IMR-90 (cell line): ENCODE data around the gene TGFA. TPM values are rescaled to one million over a fixed set of nuclear protein-coding genes. Genes with fewer than 3 reads are reported as not detected.

Source experiments
- ATAC-seq: fragments of 200-7000 bp; cut with Tn5 transposase; 2 replicates; pipeline ENCODE4 v1.9.1; 2020; ENCODE audit warnings: low read depth, mild to moderate bottlenecking, moderate library complexity
- BruUV-seq: library from RNA; stranded (reverse); fragments of 400-500 nt; replicated peaks from 2 replicates; lab custom pipeline; 2021; lab: Mats Ljungman, UMichigan
- CTCF ChIA-PET: fragments of 300-600 bp; formaldehyde crosslinking; extraction: SDS; loops from one replicate; lab custom pipeline; 2021; ENCODE audit warnings: antibody characterized with exemption; lab: Yijun Ruan, JAX
- POLR2A ChIA-PET: fragments of 300-600 bp; sonication (Branson Sonifier 250); formaldehyde crosslinking; loops from one replicate; lab custom pipeline; 2022; ENCODE audit warnings: antibody characterized with exemption; ENCODE audit not compliant: unreplicated experiment; lab: Charles Lee
- DNase-seq: peaks from one replicate; pipeline ENCODE4 v3.0.0; 2013
- H2AFZ ChIP-seq: replicated peaks from 2 replicates; pipeline ENCODE3; 2013; ENCODE audit warnings: low read length, mild to moderate bottlenecking; ENCODE audit not compliant: poor library complexity
- H2AK5ac ChIP-seq: 2 replicates; pipeline ENCODE4 v1.6.1; 2013; ENCODE audit warnings: low read depth, low read length, inconsistent platforms
- H2AK9ac ChIP-seq: replicated peaks from 2 replicates; pipeline ENCODE3; 2013; ENCODE audit warnings: mild to moderate bottlenecking, low read depth, low read length, moderate library complexity; ENCODE audit not compliant: poor library complexity
- H2BK120ac ChIP-seq: 2 replicates; pipeline ENCODE4 v1.6.1; 2013; ENCODE audit warnings: low read depth, low read length, inconsistent platforms
- H2BK15ac ChIP-seq: 3 replicates; pipeline ENCODE4 v1.6.1; 2013; ENCODE audit warnings: low read depth, low read length, inconsistent platforms
- H2BK20ac ChIP-seq: 2 replicates; pipeline ENCODE4 v1.6.1; 2013; ENCODE audit warnings: low read depth, mild to moderate bottlenecking, inconsistent platforms, low read length, moderate library complexity
- H2BK5ac ChIP-seq: 2 replicates; pipeline ENCODE4 v1.6.1; 2013; ENCODE audit warnings: mild to moderate bottlenecking, low read depth, low read length, inconsistent platforms; ENCODE audit not compliant: poor library complexity, severe bottlenecking
- H3K14ac ChIP-seq: replicated peaks from 2 replicates; pipeline ENCODE4 v1.6.1; 2013; ENCODE audit warnings: low read depth, low read length, inconsistent platforms
- H3K18ac ChIP-seq: 2 replicates; pipeline ENCODE4 v1.6.1; 2013; ENCODE audit warnings: low read depth, low read length, control low read depth
- H3K23ac ChIP-seq: 2 replicates; pipeline ENCODE4 v1.6.1; 2013; ENCODE audit warnings: low read depth, low read length, inconsistent platforms
- H3K27ac ChIP-seq: 2 replicates; pipeline ENCODE4 v1.5.1; 2013; ENCODE audit warnings: mild to moderate bottlenecking, control low read depth, low read length; ENCODE audit not compliant: insufficient read depth
- H3K27me3 ChIP-seq: 2 replicates; pipeline ENCODE4 v1.6.1; 2013; ENCODE audit warnings: low read length; ENCODE audit not compliant: control insufficient read depth, insufficient read depth
- H3K36me3 ChIP-seq: 2 replicates; pipeline ENCODE4 v1.6.1; 2013; ENCODE audit warnings: low read length, mixed read lengths; ENCODE audit not compliant: control insufficient read depth, insufficient read depth
- H3K4ac ChIP-seq: 2 replicates; pipeline ENCODE4 v1.6.1; 2013; ENCODE audit warnings: low read depth, low read length, inconsistent platforms
- H3K4me1 ChIP-seq: 2 replicates; pipeline ENCODE4 v1.6.1; 2013; ENCODE audit warnings: low read length, mixed read lengths; ENCODE audit not compliant: control insufficient read depth, insufficient read depth
- H3K4me2 ChIP-seq: 2 replicates; pipeline ENCODE4 v1.6.1; 2013; ENCODE audit warnings: low read depth, mild to moderate bottlenecking, control low read depth, low read length, moderate library complexity
- H3K4me3 ChIP-seq: 2 replicates; pipeline ENCODE4 v1.5.1; 2013; ENCODE audit warnings: low read depth, mild to moderate bottlenecking, control low read depth, low read length, moderate library complexity; ENCODE audit not compliant: insufficient read depth
- H3K56ac ChIP-seq: 2 replicates; pipeline ENCODE4 v1.6.1; 2013; ENCODE audit warnings: low read length, inconsistent platforms; ENCODE audit not compliant: insufficient read depth; ENCODE audit errors: extremely low read depth
- H3K79me1 ChIP-seq, 2 experiments: 2 replicates each; pipeline ENCODE4 v1.6.1; 2013; ENCODE audit warnings: low read length in 2 of 2, inconsistent platforms in 1 of 2, low read depth in 1 of 2
- H3K9ac ChIP-seq: 2 replicates; pipeline ENCODE4 v1.6.1; 2013; ENCODE audit warnings: low read depth, low read length, control low read depth
- H3K9me1 ChIP-seq: 2 replicates; pipeline ENCODE4 v1.6.1; 2013; ENCODE audit warnings: low read length, inconsistent platforms; ENCODE audit not compliant: insufficient read depth
- H3K9me3 ChIP-seq: 2 replicates; pipeline ENCODE4 v1.6.1; 2013; ENCODE audit warnings: low read length; ENCODE audit not compliant: control insufficient read depth, insufficient read depth
- H4K20me1 ChIP-seq: 2 replicates; pipeline ENCODE4 v1.6.1; 2013; ENCODE audit warnings: low read length, inconsistent platforms; ENCODE audit not compliant: insufficient read depth
- H4K5ac ChIP-seq: 2 replicates; pipeline ENCODE4 v1.6.1; 2013; ENCODE audit warnings: mild to moderate bottlenecking, low read depth, low read length, control low read depth
- H4K8ac ChIP-seq, 2 experiments: 2 replicates each; pipeline ENCODE4 v1.6.1; 2013; ENCODE audit warnings: low read depth in 2 of 2, low read length in 2 of 2, control low read depth in 1 of 2, inconsistent platforms in 1 of 2
- H4K91ac ChIP-seq: 2 replicates; pipeline ENCODE4 v1.6.1; 2013; ENCODE audit warnings: low read depth, low read length, inconsistent platforms; ENCODE audit not compliant: insufficient read depth
- BHLHE40 ChIP-seq: fragments of 150-350 bp; IDR thresholded peaks from 2 replicates; pipeline ENCODE4 v1.6.1; 2016; ENCODE audit warnings: mild to moderate bottlenecking, low read depth, low read length
- CEBPB ChIP-seq: IDR thresholded peaks from 2 replicates; pipeline ENCODE4 v1.6.1; 2012; ENCODE audit warnings: low read depth, low read length, improper control_type of control experiment
- CHD1 ChIP-seq: IDR thresholded peaks from 2 replicates; pipeline ENCODE4 v1.6.1; 2012; ENCODE audit warnings: low read depth, low read length, improper control_type of control experiment
- CTCF ChIP-seq: conservative IDR thresholded peaks from 2 replicates; pipeline ENCODE4 v1.5.1; 2012; ENCODE audit warnings: mild to moderate bottlenecking, low read depth, low read length, improper control_type of control experiment
- ELK1 ChIP-seq: fragments of 150-350 bp; IDR thresholded peaks from 2 replicates; pipeline ENCODE4 v1.6.1; 2016; ENCODE audit warnings: low read depth, mild to moderate bottlenecking, low read length, moderate library complexity, borderline replicate concordance
- FOS ChIP-seq: fragments of 150-350 bp; IDR thresholded peaks from 2 replicates; pipeline ENCODE4 v1.6.1; 2016; ENCODE audit warnings: low read depth, low read length
- MAFK ChIP-seq: IDR thresholded peaks from 2 replicates; pipeline ENCODE4 v1.6.1; 2012; ENCODE audit warnings: low read depth, low read length, improper control_type of control experiment
- MAZ ChIP-seq: IDR thresholded peaks from 2 replicates; pipeline ENCODE4 v1.6.1; 2012; ENCODE audit warnings: low read depth, mild to moderate bottlenecking, low read length, improper control_type of control experiment, moderate library complexity, borderline replicate concordance
- MXI1 ChIP-seq: IDR thresholded peaks from 2 replicates; pipeline ENCODE4 v1.6.1; 2012; ENCODE audit warnings: low read depth, mild to moderate bottlenecking, low read length, moderate library complexity, borderline replicate concordance
- NFE2L2 ChIP-seq: fragments of 150-350 bp; IDR thresholded peaks from 2 replicates; pipeline ENCODE4 v1.6.1; 2016; ENCODE audit warnings: low read depth, mild to moderate bottlenecking, low read length
- POLR2A ChIP-seq: IDR thresholded peaks from 2 replicates; pipeline ENCODE4 v1.6.1; 2012; ENCODE audit warnings: mild to moderate bottlenecking, low read depth, low read length
- RAD21 ChIP-seq: IDR thresholded peaks from 2 replicates; pipeline ENCODE4 v1.6.1; 2012; ENCODE audit warnings: low read length, improper control_type of control experiment
- RCOR1 ChIP-seq: IDR thresholded peaks from 2 replicates; pipeline ENCODE4 v1.6.1; 2012; ENCODE audit warnings: mild to moderate bottlenecking, low read length, improper control_type of control experiment; ENCODE audit not compliant: insufficient replicate concordance
- RFX5 ChIP-seq: IDR thresholded peaks from 2 replicates; pipeline ENCODE4 v1.8.0; 2012; ENCODE audit warnings: low read depth, mild to moderate bottlenecking, low read length, moderate library complexity
- SMC3 ChIP-seq: fragments of 150-350 bp; IDR thresholded peaks from 2 replicates; pipeline ENCODE4 v1.6.1; 2016; ENCODE audit warnings: low read depth, mild to moderate bottlenecking, antibody characterized with exemption, low read length, moderate library complexity
- USF2 ChIP-seq: fragments of 150-350 bp; IDR thresholded peaks from 2 replicates; pipeline ENCODE4 v1.6.1; 2017; ENCODE audit warnings: mild to moderate bottlenecking, antibody characterized with exemption, low read length, low read depth
- WGBS, 2 experiments: methylation state at CpG; one replicate each; pipeline versions ENCODE4 v1.1.5 to v1.1.7; 2013; ENCODE audit warnings: missing lambda C conversion rate in 2 of 2; ENCODE audit not compliant: insufficient read length in 1 of 2; ENCODE audit errors: extremely low coverage in 2 of 2; 5-methylcytosine and 5-hydroxymethylcytosine counted together
- dilution Hi-C: fragments of 300-500 bp; cut with HindIII; formaldehyde crosslinking; loops from one replicate; pipeline ENCODE4 v1.14.3; 2018; ENCODE audit warnings: low sequenced_read_pairs; ENCODE audit not compliant: unreplicated experiment
- in situ Hi-C: fragments of 300-500 bp; cut with MboI; formaldehyde crosslinking; loops from 3 replicates; pipeline ENCODE4 v1.14.3; 2019; ENCODE audit warnings: low sequenced_read_pairs, inconsistent platforms, mixed read lengths
- intact Hi-C: fragments of 100-400 bp; cut with micrococcal nuclease; formaldehyde crosslinking; loops from 2 replicates; pipeline ENCODE4 v1.10.0; 2022
- polyA plus RNA-seq, 3 experiments: library from polyadenylated mRNA; depleted of rRNA; stranded (reverse); fragments of >200 nt; gene quantifications; 2 replicates each; pipeline ENCODE4 v1.2.3, GENCODE V29; 2012; ENCODE audit warnings: low replicate concordance in 1 of 3
- total RNA-seq: library from RNA; depleted of rRNA; stranded (reverse); fragments of >200 nt; gene quantifications from 2 replicates; pipeline ENCODE4 v1.2.3, GENCODE V29; 2012

TGFA gene
- total and polyA plus RNA-seq, 2 of the 4 experiments (the other 2 are of a cell fraction), result not detected

GRCh38 chr2:70443726-70444125 is 109.9 kb downstream of the TGFA start:
- Histone ChIP-seq H3K4me2 (no peak overlapping the region), H2BK15ac (no peak overlapping the region), H2AFZ (no peak overlapping the region), H2BK120ac (no peak overlapping the region), H4K20me1 (no peaks in the 10 kb centered on the region), H3K27ac (no peak overlapping the region), H3K9ac (no peak overlapping the region), H2AK5ac (no peak overlapping the region), H3K4me1 (no peaks in the 10 kb centered on the region), H3K27me3 (peaks cover 4% of the 10 kb centered on the region; the same call in 1 of the 2 replicates), H4K5ac (no peak overlapping the region), H2AK9ac (no peak overlapping the region), H3K18ac (no peak overlapping the region), H2BK5ac (no peak overlapping the region), H3K14ac (no peak overlapping the region), H3K4ac (no peak overlapping the region), H4K8ac (no peak overlapping the region), H3K9me1 (no peaks in the 10 kb centered on the region), H2BK20ac (no peak overlapping the region), H3K79me1 (no peaks in the 10 kb centered on the region), H3K56ac (no peak overlapping the region), H4K91ac (no peak overlapping the region), H3K23ac (no peak overlapping the region), H3K4me3 (no peak overlapping the region), H3K36me3 (no peaks in the 10 kb centered on the region), H3K9me3 (no peaks in the 10 kb centered on the region)
- TF ChIP-seq USF2 (no peak), POLR2A (no peak), MAFK (no peak), SMC3 (no peak), RAD21 (no peak), RFX5 (no peak), MAZ (no peak), CTCF (no peak), FOS (no peak), RCOR1 (no peak), CHD1 (no peak), MXI1 (no peak), CEBPB (no peak), BHLHE40 (no peak), ELK1 (no peak), NFE2L2 (no peak)
- ChIA-PET POLR2A (interaction anchor here (0.6 kb wide), 1 partner anchor 31 kb away, joined by 3 read pairs; no protein-coding TSS in a partner anchor), CTCF (no interaction called here)
- DNase-seq, result no peak
- WGBS, 2 experiments, result 33% methylated on average over 1 of the region's 1 CpG; no CpG with 5 or more reads in 1 of the 2 experiments
- in situ Hi-C loops, result no loop called here
- ATAC-seq, result no peak
- BruUV-seq, result no TSS peak
- intact Hi-C loops, result no loop called here
- dilution Hi-C loops, result no loop called here
